Measurements from ENCODE around the gene ANKMY2.

GRCh38 chr7:16587129-16587528 is 58.4 kb downstream of the ANKMY2 start:
- TF ChIP-seq CTCF (conservative IDR thresholded peaks at IDR 0.05 in 1 of 2, IDR thresholded peaks at IDR 0.05 in 1 of 2; ENCODE audit: low read depth in 1 of 2, low read length in 2 of 2) (no peak), EZH2 (IDR thresholded peaks at IDR 0.05; ENCODE audit: low read length, missing control alignments) (no peak)
